G401.6 (cell line): ENCODE measurements around the gene CRYM.
"Not testable (repeated sequence)": the region's sequence is repeated elsewhere in the genome, so short reads cannot be mapped to it uniquely, and the experiment has no call there.

ENCODE experiments used
- FAIRE-seq: peaks from 2 replicates; lab custom pipeline; 2012; peaks lifted over from hg19 to GRCh38; lab: Jason Lieb, UNC

Gene CRYM

GRCh38 chr16:21277927-21278706, at the start of gene CRYM:
Gene CRYM (minus strand): TSS chr16:21278290. CDS start chr16:21278251, 39 bp downstream.
- no peak for FAIRE-seq

GRCh38 chr16:21327046-21327445, 49.0 kb upstream of the CRYM start:
- no peak for FAIRE-seq

GRCh38 chr16:21326459-21326858, 48.4 kb upstream of the CRYM start:
- FAIRE-seq = no peak

GRCh38 chr16:21324267-21324666, 46.2 kb upstream of the CRYM start:
- no peak for FAIRE-seq

- not testable (repeated sequence) for FAIRE-seq
Measured at GRCh38 chr16:21322251-21322650, 44.2 kb upstream of the CRYM start.

- no peak for FAIRE-seq
Measured at GRCh38 chr16:21321736-21322135, 43.6 kb upstream of the CRYM start.

GRCh38 chr16:21314339-21314738, 36.2 kb upstream of the CRYM start:
- no peak for FAIRE-seq

GRCh38 chr16:21312863-21313372, 34.8 kb upstream of the CRYM start:
- not testable (repeated sequence) for FAIRE-seq

- FAIRE-seq = not testable (repeated sequence)
Measured at GRCh38 chr16:21312046-21312445, 34.0 kb upstream of the CRYM start.

- not testable (repeated sequence) for FAIRE-seq
Measured at GRCh38 chr16:21306712-21307111, 28.6 kb upstream of the CRYM start.

DNA sequence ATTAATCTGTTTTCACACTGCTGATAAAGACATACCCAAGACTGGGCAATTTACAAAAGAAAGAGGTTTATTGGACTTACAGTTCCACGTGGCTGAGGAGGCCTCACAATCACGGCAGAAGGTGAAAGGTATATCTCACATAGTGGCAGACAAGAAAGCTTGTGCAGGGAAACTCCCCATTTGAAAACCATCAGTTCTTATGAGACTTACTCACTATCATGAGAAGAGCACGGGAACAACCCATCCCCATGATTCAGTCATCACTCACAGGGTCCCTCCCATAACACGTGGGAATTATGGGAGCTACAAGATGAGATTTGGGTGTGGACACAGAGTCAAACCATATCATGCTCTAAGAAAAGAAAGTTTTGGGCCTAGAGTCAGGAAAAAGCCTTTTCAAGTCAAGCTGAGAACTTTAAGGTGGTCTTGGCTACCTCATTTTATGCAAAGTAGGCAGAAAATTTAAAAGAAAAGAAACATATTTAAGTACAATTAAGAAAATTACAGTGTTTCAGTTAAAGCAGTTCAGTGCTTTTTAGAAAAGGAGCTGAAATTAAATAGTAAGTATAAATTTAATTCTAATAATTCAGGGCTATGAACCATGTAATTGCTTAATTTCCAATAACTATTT, 24.9 kb upstream of the CRYM start:
- FAIRE-seq = no peak

- no peak for FAIRE-seq
Measured at GRCh38 chr16:21302454-21302853, 24.4 kb upstream of the CRYM start.

DNA sequence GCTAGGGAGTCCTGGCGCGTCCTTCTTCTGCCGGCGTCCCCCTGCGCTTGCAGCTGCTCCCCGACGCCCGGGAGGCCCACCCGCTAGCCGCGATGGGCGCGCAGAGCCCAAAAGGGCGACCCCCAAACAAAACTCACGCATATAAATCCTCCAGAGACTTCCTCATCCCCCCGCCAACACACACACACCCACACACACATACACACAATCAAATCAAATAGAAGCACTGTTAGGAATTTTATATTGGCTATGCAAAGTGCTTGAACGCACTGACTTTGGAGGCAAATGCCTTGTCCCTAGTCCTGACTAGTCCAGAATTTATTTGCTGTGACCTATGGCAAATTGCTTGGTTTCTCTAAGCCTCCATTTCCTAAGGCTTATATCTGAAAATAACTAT, 23.8 kb upstream of the CRYM start:
- FAIRE-seq = no peak

GRCh38 chr16:21301168-21301894, 23.2 kb upstream of the CRYM start:
- no peak for FAIRE-seq

- peak; percentile 97 for FAIRE-seq
Measured at GRCh38 chr16:21300309-21301167, 22.4 kb upstream of the CRYM start.

GRCh38 chr16:21289789-21290188, 11.7 kb upstream of the CRYM start:
- not testable (repeated sequence) for FAIRE-seq

DNA sequence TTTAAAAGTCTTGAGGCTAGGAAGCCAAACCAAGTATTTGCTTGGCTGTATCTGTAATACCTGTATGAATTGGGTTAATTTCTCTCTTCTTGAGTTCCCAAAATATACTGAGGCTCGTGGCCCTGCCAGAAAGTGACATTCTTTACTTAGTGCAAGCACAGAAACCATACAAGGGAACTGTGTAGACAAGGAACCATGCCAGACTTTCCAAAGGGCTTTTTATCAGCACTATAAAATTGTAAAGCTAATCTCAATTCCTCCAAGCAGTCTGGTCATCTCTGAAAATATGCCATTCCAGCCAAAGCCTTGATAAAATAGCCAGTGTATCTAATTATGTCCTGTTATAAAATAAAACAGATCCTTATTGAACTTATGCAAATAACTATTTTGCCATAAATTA, 7.2 kb upstream of the CRYM start:
- FAIRE-seq = no peak

DNA sequence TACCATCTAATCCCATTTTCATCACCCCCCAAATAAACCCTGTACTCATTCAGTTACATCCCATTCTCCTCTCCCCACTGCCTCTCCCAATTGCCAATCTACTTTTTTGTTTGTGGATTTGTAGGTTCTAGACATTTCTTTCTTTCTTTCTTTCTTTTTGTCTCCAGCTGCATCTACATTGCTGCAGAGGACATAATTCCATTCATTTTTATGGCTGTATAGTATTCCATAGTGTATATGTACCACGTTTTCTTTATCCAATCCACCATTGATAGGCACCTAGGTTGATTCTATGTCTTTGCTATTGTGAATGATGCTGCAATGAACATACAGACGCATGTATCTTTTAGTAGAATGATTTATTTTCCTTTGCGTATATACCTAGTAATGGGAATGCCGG, 6.3 kb upstream of the CRYM start:
- no peak for FAIRE-seq

GRCh38 chr16:21283521-21284289, 5.6 kb upstream of the CRYM start:
- FAIRE-seq = no peak

DNA sequence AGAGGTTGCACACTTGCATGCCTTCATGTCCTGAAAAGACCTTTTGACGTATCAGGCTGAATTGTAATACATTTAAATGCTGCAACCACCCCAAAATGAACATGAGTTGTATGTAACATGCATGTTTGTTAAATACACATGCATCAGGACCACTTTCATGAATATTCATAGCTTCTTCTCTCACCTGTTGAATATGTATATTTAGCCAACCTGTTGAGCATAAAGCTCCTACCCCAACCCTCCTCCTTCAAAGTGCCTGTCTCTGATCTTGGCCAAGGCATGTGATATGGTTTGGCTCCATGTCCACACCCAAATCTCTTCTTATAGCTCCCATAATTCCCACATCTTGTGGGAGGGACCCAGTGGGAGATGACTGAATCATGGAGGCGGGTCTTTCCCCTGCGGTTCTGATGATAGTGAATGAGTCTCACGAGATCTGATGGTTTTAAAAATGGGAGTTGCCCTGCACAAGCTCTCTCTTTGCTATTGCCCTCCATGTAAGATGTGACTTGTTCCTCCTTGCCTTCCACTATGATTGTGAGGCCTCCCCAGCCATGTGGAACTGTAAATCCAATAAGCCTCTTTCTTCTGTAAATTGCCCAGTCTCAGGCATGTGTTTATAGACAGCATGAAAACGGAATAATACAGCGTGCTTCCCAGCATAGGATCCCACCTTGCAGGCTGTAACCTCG, 3.8 kb upstream of the CRYM start:
- no peak for FAIRE-seq

GRCh38 chr16:21279501-21279900, 1.4 kb upstream of the CRYM start:
- no peak for FAIRE-seq
